ENCODE measurements around the gene ITGB6.

- TF ChIP-seq CTCF (IDR thresholded peaks at IDR 0.05) (no peak), POLR2A (IDR thresholded peaks at IDR 0.05) (no peak), POLR2AphosphoS5 (IDR thresholded peaks at IDR 0.05) (no peak)
Observed at GRCh38 chr2:160108646-160109045, 91.4 kb downstream of the ITGB6 start.
